CD4-positive, alpha-beta T cell treated with Interleukin-6 for 4 hours (primary cell): ENCODE measurements around the gene OR5B3.
"Not testable (repeated sequence)": the region's sequence is repeated elsewhere in the genome, so short reads cannot be mapped to it uniquely, and the experiment has no call there.

ENCODE experiments used
- DNase-seq: peaks from one replicate; pipeline ENCODE4 v3.0.0-alpha.2; 2020; ENCODE audit warnings: mixed read lengths

OR5B3 gene

DNA sequence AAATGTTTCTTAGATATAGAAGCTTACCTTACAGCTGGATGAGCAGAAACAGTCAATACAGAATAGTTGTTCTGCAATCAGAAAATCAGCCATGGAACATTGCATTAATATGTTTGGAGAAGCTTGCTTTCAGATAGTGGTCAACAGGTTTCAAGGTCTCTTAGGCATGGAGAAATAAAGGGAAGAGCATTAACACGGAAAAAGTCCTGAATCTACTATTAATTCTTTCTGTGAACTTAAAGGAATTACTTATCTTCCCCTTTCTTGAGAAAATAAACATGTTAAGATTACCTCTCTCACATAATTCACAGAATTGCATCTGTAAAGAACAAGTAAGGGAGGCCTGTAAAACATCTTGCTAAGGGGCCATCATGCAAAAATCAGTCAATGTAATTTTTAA lies at the start of gene OR5B3:
OR5B3 (minus strand) TSS at position 101 of the 400 bp plus-strand sequence. CDS start 3,465 bp downstream, outside the sequence.
- DNase-seq: no peak

DNA sequence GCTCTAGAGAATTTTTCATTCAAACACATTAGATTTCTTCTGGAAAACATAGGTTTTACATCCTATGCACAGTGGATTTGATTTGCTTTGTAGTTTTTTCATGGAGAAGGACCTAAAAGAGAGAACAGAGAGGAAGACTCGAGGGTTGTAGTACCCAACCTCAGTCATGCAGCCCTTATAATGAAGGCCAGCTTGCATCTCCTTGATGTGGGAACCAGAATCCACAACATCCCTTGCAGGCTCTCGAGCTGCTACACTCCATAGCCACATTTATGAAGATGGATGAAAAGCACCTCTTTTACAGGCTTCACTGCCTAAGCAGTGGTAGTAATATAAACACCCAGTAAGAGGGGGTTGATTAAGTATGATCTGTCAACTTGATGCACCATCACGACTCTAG lies 44.9 kb upstream of the OR5B3 start:
- DNase-seq: no peak

DNA sequence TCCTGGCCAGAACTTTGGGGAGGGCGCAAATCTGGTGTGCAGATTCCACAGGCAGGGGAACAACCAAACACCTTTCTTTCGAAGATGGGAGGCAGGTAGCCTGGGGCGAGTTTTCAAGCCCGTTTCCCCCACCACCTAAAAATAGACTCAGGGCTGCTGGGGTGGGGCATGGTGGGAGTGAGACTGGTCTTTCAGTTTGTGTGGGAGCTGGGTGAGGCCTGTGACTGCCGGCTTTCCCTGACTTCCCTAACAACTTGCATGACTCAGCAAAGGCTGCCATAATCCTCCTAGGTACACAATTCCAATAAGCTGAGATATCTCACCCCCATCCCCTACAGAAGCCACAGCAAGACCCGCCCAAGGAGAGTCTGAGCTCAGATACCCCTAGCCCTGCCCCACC lies 39.6 kb upstream of the OR5B3 start:
- no peak for DNase-seq

DNA sequence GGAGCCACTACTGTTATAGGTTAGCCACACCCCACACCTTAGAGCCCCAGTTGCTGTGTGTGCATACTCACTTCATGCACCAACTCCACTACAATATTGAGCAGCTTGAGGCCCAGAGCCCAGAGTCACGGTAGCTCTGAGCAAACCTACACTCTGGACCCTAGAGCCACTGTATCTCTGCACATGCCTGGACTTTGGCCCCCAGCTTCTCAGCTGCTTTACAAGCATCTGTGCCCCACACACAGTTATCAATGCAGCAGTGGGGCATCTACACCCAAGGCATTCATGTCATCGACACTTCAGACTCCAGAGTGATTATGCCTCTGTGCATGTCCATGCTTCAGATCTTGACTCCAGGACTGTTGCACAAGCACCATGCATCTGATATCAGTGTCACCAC lies 37.6 kb upstream of the OR5B3 start:
- DNase-seq: no peak

DNA sequence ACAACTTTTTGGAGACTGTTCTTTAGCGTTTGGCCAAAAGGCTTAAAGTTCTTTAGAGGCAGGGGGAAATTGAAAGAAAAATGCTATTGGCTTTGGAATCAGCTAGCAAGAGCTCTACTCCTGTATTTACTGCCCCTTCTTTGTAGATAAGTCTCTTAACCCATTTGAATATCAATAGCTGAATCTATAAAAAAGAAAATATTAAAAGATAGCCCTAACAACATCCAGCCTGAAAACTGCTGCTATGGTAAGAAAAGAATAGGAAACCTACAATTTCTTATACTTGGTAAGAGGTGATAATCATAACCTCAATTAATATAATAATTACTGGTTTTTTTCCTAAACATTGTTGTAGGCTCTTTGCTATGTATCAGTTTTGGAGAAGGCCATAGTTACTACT lies 35.5 kb upstream of the OR5B3 start, which contains the start of gene OR5B12:
OR5B12 (minus strand) TSS at position 101 of the 400 bp plus-strand sequence. CDS start 2,085 bp downstream, outside the sequence.
- DNase-seq: no peak

DNA sequence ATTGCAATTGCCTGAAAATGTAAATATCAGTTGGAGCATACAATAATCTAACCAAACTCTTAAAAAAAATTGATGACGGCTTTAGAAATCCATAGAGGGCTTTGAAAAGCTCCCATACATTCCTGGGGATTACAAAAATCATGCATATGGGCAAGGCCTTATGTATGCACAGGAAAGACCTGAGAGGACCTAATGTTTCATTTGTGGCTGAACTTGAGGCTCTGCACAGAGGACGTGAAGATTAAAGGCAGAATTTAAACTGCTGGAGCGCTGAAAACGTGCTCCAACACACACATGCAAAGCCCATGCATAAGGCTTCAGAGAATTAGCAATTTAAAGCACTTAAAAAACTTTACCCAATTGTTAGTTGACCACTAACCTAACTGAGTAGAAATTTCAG lies 31.8 kb upstream of the OR5B3 start:
- no peak for DNase-seq

DNA sequence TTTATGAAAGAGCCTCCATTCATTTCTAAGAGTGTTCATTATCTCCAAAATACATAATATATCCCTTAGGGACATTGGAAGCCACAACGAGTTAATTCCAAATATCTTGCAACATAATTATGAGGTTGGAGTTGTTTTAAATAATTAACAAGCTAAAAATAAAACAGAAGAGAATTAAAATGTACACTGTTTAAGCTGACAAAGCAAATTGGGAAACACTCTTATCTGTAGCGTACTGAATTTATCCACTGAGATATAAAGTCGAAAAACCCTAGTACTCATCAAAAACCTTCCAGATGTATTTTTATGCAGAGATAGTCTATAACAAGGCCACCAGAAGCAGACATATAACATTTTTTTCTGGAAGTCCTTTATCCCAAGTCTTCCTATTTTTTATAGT lies 27.5 kb upstream of the OR5B3 start:
- DNase-seq: no peak

DNA sequence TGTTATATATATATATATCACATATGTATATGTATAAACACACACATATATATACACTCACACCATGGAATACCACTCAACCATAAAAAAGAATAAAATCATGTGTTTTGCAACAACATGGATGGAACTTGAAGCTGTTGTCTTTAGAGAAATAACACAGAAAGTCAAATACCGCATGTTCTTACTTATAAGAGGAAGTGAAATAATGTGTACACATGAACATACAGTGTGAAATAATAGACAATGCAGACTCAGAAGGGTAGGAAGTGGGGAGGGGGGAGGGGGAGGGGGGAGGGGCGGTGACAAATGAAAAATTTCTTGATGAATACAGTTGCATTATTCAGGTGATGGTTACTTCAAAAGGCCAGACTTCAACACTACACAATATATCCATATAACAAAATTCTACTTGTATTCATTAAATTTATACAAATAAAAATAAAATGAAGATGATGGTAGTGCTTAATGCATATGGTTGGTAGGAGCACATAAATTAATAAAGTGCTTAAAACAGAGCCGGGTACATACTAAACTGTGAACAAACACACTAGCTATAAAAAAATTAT lies 27.0 kb upstream of the OR5B3 start:
- DNase-seq: no peak

DNA sequence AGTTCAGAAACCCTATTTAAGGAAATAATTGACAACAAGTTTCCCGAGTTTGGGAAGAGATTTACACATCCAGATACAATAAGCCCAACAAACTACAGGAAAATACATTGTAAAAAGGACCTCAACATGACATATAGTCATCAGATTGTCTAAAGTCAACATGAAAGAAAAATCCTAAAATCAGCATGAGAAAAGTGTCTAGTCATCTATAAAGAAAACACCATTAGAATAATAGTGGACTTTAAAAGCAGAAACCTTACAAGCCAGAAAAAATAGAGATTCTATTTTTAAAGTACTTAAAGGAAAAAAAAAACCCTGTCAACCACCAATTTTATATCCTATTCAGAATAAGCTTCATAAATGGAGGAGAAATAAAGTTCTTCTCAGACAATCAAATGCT lies 22.6 kb upstream of the OR5B3 start:
- DNase-seq: no peak

DNA sequence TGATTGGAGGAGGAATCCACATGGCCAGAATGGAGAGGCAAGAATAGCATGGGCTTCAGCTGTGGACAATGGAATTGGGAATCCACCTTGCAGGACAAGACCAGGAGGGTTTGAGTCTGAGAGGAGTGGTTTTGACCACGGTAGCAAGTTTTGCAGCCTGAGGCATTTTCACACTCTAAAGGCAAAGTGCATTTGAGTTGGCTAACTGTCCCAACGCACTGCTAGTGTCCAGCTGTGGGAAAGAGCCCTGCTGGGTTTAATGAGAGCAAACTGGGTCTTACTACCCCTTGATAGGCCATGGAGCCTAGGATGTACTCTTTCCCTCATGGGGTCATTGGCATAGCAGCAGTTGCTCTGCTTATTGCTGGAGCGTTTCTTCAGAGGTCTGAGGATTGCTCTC lies 21.3 kb upstream of the OR5B3 start, which contains the start of gene OR5B2:
OR5B2 (minus strand) TSS at position 101 of the 400 bp plus-strand sequence. CDS start 4,860 bp downstream, outside the sequence.
- DNase-seq: no peak

DNA sequence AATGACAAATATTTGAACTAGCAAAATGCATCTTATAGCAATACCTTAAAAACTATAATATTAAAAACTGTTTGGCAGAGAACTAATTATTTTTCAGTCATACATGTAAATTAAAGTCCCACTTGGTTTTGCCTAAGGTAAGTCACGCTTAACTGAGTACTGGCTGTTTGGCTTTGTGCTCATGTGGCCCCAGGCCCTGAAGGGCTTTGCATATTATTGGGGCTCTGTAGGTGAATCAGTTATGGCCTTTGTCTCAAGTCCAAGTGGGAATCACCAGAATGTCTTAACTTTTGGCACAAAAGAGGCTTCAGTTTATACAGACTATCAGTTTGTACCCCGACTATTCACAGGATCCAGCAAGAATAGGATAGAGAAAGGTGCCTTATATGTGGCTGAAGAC lies 7.1 kb downstream of the OR5B3 start:
- DNase-seq: not testable (repeated sequence)

DNA sequence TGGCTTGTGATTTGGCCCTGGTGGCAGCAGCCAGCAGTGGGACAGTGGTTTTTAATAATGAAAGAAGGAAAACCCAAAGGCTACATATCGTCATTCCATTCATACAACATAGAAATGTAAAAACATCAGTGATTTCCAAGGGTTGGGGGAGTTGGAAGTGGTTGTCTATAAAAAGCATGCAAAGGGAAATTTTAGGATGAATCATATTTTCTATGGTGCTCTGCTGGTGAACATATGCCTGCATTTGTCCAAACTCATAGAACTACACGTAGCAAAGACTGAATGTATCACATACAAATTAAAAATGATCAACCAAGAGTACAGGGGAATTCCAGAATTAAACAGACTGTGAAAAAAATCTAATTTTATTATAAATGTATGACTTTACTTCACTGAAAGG lies 11.1 kb downstream of the OR5B3 start:
- no peak for DNase-seq

DNA sequence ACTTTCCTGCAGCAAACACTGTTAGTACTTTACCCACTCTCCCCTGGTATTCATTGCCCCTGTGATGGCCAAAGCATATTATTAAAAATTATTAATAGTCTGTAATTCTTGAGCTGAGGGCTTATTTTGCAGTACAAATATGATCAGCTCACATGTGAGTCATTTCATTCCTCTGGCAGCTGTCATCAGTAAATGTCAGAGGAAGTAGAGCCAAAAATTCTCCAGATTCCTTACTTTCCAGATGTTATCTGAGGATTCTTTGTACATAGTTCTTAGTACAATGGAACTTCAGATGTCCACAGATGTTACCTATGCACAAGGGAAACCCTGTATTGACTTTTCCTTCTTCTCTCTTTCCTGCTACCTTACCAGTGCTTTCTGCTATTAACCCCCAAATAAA lies 12.5 kb downstream of the OR5B3 start:
- DNase-seq: no peak

DNA sequence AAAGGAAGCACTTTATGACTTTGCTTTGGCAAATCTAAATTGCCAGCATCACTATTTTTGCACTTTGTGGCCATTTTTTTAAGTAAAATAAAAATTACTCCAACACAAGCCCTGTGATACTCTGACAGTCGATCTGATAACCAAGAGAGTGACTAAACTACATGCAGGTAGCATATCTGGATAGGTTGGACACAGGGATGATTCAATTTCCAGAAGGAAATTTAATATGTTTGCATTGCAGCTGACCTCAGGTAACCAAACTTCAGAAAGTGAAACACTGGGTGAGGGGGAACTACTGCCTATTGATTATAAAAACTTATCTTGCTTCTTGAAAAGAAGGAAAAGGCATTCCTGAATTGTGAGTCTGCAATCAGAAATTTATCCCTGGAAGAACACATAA lies 13.9 kb downstream of the OR5B3 start:
- DNase-seq: no peak

DNA sequence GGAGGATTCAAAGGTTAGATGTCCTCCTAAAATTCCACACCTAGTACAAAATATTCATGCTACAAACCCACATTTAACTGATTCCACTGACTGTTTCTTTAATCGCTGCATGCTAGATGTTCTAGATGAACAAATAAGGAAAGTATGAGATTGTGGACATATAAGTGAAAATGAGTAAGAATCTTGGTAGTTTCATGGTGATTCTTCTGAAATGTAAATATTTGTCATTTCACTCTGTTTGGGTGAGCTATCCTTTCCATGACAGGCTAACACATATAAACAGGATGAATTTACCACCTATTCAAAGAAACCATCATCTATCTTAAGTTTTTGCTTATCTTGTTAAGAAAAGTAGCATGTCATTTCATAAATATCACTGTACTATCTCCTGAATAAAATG lies 14.8 kb downstream of the OR5B3 start:
- DNase-seq: no peak

DNA sequence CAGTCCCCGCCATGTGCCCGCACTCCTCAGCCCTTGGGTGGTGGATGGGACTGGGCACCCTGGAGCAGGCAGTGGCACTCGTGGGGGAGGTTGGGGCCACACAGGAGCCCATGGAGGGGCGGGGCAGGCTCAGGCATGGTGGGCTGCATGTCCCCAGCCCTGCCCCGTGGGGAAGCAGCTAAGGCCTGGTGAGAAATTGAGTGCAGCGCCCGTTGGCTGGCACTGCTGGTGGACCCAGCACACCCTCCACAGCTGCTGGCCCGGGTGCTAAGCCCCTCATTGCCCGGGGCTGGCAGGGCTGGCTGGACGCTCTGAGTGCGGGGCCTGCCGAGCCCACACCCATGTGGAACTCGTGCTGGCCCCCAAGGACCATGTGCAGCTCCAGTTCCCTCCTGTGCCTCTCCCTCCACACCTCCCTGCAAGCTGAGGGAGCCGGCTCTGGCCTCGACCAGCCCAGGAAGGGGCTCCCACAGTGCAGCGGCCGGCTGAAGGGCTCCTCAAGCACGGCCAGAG lies 16.1 kb downstream of the OR5B3 start:
- no peak for DNase-seq

DNA sequence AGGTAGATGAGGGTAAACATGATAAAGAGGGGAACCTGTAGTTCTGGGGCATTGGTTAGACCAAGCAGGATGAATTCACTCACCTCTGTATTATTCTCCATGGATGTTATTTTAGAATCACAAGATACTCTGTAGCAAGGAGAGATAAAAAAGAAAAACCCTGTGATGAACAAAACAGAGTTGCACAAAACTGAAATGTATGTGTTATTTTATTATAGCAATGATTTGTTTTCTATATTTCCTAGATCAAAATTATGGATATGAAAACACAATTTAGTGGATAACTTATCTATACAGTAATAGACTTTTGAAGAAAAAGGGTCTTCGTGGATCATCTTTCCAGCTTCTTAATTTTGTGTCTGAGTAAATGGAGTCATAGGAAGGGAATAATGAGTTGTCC lies 47.7 kb downstream of the OR5B3 start, which contains the start of gene OR5B17:
OR5B17 (minus strand) TSS at position 101 of the 400 bp plus-strand sequence; CDS start at position 101, 0 bp downstream.
- DNase-seq: no peak

DNA sequence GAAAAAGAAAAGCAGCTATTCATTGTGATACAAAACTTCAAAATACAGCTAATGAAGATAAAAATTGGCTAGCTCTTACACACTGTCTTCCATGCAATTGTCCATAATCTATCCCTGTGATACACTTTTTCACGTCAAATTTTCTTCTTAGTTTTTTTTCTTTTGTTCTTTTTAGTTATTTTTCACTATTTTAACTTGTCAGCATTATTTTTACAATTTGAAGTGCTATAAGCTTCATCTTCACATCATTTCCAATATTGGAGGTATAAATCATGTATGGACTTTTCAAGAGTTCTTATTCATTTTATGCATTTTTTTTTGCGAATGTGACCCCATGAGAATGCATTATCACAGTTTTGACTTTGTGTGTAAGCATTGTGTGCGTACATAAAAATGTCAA lies 51.9 kb downstream of the OR5B3 start:
- DNase-seq: no peak
